Nephron (organoid): ENCODE results near the gene CIZ1.

Experiments
- H3K27ac Mint-ChIP-seq, 3 experiments: 2 replicates each; pipeline ENCODE4 v1.8.0; 2020; ENCODE audit warnings: mixed read lengths in 3 of 3, mild to moderate bottlenecking in 2 of 3, moderate library complexity in 1 of 3
- H3K27me3 Mint-ChIP-seq: 2 replicates; pipeline ENCODE4 v1.8.0; 2021; ENCODE audit warnings: low read depth, mild to moderate bottlenecking, moderate library complexity, mixed read lengths
- H3K36me3 Mint-ChIP-seq: 2 replicates; pipeline ENCODE4 v1.8.0; 2020; ENCODE audit warnings: low read depth, mixed read lengths
- H3K4me1 Mint-ChIP-seq: 2 replicates; pipeline ENCODE4 v1.8.0; 2020; ENCODE audit warnings: mixed read lengths
- H3K4me3 Mint-ChIP-seq, 3 experiments: 2 replicates each; pipeline ENCODE4 v1.8.0; 2020; ENCODE audit warnings: mild to moderate bottlenecking in 3 of 3, mixed read lengths in 3 of 3, moderate library complexity in 2 of 3
- H3K9me3 Mint-ChIP-seq: 2 replicates; pipeline ENCODE4 v1.8.0; 2020; ENCODE audit warnings: mixed read lengths
- TF ChIP-seq, protein P1 (sequence below), 3 experiments: fragments of 200-600 bp; sonication (generic); IDR thresholded peaks; one replicate each; pipeline ENCODE4 v1.5.0; 2021; ENCODE audit warnings: antibody characterized with exemption in 3 of 3; ENCODE audit not compliant: unreplicated experiment in 3 of 3

Gene CIZ1

DNA sequence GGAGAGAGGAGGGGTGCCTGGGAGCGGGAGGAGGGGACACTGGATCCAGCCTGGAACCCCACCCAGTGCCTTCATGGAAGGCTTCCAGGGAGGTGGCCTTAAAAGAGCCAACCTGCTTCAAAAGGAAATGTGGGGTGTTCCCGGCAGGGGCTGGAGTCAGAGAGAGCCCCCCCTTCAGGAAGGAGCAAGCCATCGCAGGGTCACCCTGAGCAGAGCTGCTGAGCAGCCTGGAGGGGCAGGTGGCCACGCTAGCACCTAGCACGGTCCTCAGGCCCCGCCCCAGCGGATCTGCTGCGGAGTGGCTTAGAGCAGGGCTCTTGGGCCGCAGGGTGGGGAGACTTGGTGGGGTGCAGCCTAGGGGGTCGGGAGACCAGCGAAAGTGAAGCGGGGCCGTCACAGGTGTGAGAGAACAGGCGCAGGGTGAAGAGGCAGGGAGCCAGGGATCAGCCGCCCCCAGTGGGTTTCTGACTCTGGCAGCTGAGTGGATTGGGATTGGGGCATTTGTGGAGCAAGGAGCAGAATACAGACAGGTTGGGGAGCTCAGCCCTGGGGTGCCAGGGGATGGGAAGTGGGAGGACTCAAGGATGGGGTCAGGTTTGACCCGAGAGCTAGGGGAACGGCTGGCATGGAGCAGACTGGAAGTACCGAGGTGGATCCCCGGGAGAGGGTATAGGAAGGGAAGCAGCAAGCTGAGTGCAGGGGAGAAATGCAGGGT lies 40.6 kb downstream of the CIZ1 start:
- H3K36me3 Mint-ChIP-seq = no peaks in the 10 kb centered on the region
- H3K4me3 Mint-ChIP-seq = no peak overlapping the region
- H3K4me1 Mint-ChIP-seq = peaks cover 18% of the 10 kb centered on the region
- H3K9me3 Mint-ChIP-seq = no peaks in the 10 kb centered on the region
- TF ChIP-seq, protein P1, sequence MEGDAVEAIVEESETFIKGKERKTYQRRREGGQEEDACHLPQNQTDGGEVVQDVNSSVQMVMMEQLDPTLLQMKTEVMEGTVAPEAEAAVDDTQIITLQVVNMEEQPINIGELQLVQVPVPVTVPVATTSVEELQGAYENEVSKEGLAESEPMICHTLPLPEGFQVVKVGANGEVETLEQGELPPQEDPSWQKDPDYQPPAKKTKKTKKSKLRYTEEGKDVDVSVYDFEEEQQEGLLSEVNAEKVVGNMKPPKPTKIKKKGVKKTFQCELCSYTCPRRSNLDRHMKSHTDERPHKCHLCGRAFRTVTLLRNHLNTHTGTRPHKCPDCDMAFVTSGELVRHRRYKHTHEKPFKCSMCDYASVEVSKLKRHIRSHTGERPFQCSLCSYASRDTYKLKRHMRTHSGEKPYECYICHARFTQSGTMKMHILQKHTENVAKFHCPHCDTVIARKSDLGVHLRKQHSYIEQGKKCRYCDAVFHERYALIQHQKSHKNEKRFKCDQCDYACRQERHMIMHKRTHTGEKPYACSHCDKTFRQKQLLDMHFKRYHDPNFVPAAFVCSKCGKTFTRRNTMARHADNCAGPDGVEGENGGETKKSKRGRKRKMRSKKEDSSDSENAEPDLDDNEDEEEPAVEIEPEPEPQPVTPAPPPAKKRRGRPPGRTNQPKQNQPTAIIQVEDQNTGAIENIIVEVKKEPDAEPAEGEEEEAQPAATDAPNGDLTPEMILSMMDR (IDR thresholded peaks at IDR 0.05; ENCODE audit: unreplicated experiment in 3 of 3) = no peak
- no peaks in the 10 kb centered on the region for H3K27me3 Mint-ChIP-seq
- H3K27ac Mint-ChIP-seq = peak overlapping the region in 2 of 3 experiments; percentile 50 to 66

DNA sequence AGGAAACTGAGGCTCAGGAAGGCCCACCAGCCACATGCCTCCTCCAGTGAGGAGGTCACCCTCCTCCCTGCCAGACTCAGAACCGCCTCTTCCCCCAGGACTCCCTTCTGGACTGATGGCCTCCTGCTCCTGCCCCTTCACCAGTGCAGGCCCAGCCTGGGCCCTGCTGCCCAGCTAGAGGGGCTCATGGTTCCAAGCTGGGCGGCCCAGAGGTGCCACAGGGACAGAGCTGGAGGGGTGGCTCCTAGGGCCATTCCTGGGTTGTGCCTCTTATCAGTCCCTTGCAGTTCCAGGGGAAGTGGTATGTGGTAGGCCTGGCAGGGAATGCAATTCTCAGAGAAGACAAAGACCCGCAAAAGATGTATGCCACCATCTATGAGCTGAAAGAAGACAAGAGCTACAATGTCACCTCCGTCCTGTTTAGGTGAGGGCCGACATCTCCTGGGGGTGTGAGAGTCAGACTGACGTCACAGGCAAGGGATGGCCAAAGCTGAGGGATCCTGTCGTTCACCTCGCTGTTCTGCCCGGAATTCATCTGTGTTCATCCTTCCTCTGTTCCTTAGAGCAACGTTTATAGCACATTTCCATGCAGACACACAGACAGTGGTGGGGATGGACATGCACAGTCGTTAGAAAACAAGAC lies 41.3 kb downstream of the CIZ1 start:
- H3K9me3 Mint-ChIP-seq = no peaks in the 10 kb centered on the region
- TF ChIP-seq, protein P1 (IDR thresholded peaks at IDR 0.05; ENCODE audit: unreplicated experiment in 3 of 3) = no peak
- no peaks in the 10 kb centered on the region for H3K27me3 Mint-ChIP-seq
- peaks cover 18% of the 10 kb centered on the region for H3K4me1 Mint-ChIP-seq
- H3K27ac Mint-ChIP-seq = peak overlapping the region in 2 of 3 experiments; percentile 50 to 66
- no peak overlapping the region for H3K4me3 Mint-ChIP-seq
- H3K36me3 Mint-ChIP-seq = no peaks in the 10 kb centered on the region

DNA sequence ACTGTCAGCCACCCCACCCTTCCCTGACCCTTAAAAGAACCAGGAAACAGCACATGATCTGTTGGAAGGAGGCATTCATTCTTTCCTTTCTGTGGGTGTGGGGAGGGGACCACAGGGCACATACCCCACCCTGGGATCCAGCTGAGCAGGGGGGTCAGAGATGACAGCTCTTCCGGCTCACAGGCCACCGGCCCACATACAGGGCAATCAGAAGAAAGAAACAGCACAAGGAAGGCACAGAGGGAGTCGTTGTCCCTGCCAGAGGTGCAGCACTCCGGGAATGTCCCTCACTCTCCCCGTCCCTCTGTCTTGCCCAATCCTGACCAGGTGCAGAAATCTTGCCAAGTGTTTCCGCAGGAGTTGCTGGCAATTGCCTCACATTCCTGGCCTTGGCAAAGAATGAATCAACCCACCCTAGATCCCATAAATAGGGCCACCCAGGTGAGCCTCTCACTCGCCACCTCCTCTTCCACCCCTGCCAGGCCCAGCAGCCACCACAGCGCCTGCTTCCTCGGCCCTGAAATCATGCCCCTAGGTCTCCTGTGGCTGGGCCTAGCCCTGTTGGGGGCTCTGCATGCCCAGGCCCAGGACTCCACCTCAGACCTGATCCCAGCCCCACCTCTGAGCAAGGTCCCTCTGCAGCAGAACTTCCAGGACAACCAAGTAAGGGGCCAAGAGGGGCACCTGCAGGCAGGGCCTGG lies 42.2 kb downstream of the CIZ1 start, which contains the start of gene LCN2:
Gene LCN2, plus strand, starts transcription at position 453 of the 701 bp plus-strand sequence. Its CDS starts 73 bp downstream, at position 526.
- peaks cover 18% of the 10 kb centered on the region for H3K4me1 Mint-ChIP-seq
- no peaks in the 10 kb centered on the region for H3K36me3 Mint-ChIP-seq
- H3K27me3 Mint-ChIP-seq = no peaks in the 10 kb centered on the region
- TF ChIP-seq, protein P1 (IDR thresholded peaks at IDR 0.05; ENCODE audit: unreplicated experiment in 3 of 3) = no peak
- H3K27ac Mint-ChIP-seq = peak within 1 kb of the TSS in 2 of 3 experiments; percentile 84 to 85
- no peaks in the 10 kb centered on the region for H3K9me3 Mint-ChIP-seq
- H3K4me3 Mint-ChIP-seq = no peak within 1 kb of the TSS

DNA sequence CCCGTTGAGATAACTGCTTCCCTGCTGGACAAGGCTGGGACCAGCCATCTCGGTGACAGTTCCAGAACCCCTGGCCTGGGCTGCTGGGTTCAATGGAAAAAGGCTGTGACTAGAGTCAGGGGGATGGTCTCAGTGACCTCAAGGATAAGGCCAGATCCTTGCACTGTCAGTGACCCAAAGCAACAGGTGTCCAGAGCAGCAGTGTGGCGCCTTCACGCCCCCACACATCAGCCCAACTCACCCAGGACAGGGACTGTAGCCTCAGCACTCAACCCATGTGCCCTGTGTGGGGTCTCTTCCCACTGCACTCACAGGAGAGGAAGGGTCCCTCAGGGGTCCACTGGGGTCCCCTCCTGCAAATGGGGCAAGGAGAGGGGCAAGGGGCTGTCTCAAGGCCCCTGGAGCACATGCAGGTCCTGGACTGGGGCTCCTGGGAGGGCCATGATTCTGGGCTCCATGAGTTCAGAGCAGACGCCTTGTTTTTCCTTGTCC lies 42.8 kb downstream of the CIZ1 start:
- Mint-ChIP-seq H3K9me3 (no peaks in the 10 kb centered on the region), H3K4me3 (no peak overlapping the region), H3K4me1 (peaks cover 21% of the 10 kb centered on the region), H3K27me3 (no peaks in the 10 kb centered on the region), H3K27ac (peak overlapping the region in 2 of 3 experiments; percentile 84 to 85), H3K36me3 (no peaks in the 10 kb centered on the region)
- TF ChIP-seq, protein P1 (IDR thresholded peaks at IDR 0.05; ENCODE audit: unreplicated experiment in 3 of 3) = no peak

DNA sequence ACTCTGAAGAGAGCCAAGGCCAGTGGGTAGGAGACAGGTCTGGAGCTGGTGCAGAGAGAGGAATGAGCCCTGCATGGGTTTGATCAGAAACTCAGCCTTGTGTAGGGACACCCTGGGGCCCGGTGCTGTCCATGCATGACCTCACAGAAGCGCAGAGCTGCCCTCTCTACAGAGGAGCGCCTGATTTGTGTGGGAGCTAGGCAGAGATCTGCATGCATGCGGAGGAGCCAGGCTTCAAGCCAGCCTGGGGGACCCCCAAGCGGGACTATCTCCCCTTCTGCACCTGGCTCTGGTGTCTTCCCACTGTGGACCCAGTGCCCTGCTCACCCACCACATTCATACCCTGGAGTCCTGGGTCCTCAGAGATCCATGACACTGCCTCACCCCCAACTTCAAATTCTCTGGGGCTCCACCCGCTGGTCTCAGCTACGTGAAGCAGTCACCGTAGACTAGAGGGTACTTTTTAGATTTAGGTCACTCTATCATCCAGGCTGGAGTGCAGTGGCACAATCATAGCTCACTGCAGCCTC lies 44.7 kb downstream of the CIZ1 start:
- no peak overlapping the region for H3K27ac Mint-ChIP-seq

More for the DNA sequence above, 44.7 kb downstream of the CIZ1 start:
- Mint-ChIP-seq H3K36me3 (no peaks in the 10 kb centered on the region), H3K4me1 (peaks cover 31% of the 10 kb centered on the region), H3K9me3 (no peaks in the 10 kb centered on the region), H3K4me3 (no peak overlapping the region), H3K27me3 (peaks cover 4% of the 10 kb centered on the region)
- TF ChIP-seq, protein P1 (IDR thresholded peaks at IDR 0.05; ENCODE audit: unreplicated experiment in 3 of 3) = no peak
